HG02981 (cell line): ENCODE measurements around the gene TMEM135.
"Not testable (repeated sequence)": the region's sequence is repeated elsewhere in the genome, so short reads cannot be mapped to it uniquely, and the experiment has no call there.

ENCODE experiments used
- ATAC-seq: cut with Tn5 transposase; IDR thresholded peaks from one replicate; pipeline ENCODE4 v1.9.1; 2021; ENCODE audit warnings: mild to moderate bottlenecking, moderate library complexity; ENCODE audit not compliant: unreplicated experiment

The TMEM135 gene

DNA sequence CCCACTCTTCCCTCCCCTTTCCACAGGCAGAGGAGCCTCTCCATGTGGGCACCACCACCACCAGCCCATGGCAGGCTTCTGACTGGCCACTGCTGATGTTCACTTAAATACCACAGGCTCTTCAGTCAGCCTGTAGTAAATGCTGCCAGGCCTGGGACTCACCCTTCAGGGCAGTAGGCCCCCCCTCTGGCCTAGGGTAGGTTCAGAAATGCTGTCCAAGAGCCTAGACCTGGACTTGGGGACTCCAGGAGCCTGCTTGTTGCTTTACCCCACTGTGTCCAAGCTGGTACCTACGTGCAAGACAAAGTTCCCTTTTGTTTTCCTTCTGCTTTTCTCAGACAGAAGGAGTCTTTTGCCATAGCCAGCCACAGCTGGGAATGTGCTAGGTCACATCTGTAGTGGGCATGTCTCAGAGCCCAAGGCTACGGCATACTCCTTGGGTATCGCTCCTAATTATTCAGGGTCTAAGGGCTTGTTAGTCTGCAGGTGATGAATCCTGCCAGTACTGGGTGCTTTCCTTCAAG, 38.6 kb downstream of the TMEM135 start:
- ATAC-seq, result no peak

DNA sequence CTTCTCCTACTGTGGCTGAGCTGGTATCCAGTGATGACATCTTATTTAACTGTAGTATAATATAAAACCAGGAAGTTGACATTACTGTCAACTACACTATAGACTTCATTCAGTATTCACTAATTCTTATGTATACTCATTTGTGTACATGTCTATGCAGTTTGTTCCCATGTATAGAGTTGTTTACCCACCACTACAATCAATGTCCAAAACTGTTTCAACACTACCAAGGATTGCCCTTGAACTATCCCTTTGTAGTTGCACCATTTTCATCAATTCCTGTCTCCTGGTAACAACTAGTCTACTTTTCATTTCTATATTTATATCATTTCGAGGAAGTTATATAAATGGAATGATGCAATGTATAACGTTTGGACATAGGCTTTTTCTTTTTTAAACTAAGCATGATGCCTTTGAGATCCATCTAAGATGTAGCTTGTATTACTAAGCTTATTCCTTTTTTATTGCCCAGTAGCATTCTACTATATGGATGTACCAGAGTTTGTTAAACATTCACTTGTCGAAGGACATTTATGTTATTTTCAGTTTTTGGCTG, 39.2 kb downstream of the TMEM135 start:
- ATAC-seq, result no peak

DNA sequence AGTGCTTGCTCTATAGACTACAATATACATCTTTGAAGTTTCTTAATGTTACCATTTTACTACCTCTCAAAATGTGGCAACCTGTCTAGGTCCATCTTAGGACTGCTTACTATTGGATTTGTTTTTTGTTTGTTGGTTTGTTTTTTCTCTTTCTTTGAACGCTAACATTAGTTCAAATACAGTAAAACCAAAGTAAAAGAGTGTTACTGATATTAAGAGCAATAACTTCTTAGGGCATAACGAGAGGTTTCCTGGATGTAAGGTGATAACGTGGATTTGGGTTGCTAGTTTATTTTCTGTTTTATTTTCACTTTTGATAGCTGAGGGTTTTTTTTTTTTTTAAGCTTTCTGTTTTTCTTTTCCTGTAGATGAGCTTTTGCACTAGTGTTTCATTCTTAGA, 43.6 kb downstream of the TMEM135 start:
- peak; percentile 59 for ATAC-seq

DNA sequence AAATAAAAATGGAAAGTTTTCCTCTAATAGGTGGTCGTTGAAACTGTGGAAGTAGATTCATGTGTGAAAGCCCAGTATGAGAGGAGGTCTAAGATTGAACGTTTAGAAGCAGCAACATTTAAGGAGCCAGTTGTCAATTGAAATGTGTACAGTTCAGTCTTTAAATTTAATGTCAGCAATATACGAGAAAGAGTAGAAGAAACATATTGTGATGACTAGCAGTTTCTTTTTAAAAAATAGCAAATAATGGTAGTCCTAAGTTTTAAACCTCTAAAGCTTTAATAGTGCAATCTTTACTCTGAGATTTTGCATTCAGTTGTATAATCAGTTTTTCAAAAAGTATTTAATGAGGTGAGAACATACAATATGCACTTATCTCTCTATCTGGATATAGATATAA, 44.9 kb downstream of the TMEM135 start:
- no peak for ATAC-seq

DNA sequence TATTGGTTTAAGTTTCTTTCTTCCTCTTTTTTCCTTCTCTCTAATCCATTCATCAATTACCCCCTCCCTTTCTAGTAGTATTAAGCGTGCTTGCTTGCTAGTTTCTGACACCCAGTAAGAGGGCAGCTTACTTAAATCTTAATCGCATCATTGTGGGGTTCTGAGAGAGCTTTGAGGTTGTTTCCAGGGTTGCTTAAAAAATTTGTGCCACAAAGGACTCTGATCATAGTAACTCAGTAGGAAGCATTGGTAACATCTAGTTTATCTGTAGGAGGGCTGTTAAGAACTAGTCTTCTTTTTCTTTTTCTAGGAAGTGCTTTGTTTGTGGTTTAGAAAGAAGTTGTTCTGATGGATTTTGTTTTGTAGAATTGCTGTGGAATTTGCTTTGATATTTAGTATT, 45.3 kb downstream of the TMEM135 start:
- ATAC-seq, result no peak

DNA sequence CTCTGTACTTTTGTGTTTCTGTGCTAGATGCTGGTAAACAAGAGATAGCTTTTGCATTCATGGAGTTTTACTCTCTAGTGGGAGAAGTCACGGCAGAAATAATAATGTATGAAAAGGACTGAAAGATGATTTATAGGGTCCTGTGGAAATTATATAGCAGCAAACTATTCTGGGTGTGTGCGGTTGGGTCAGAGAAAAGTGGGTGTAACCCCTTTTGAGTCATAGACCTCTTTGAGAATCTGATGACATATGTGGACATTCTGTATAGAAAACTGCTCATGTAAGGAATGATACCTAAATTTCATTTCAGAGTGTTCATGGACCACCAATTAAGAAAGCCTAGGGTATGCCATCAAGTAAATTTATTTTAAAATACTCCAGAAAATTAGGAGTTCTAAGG, 54.4 kb downstream of the TMEM135 start:
- no peak for ATAC-seq

DNA sequence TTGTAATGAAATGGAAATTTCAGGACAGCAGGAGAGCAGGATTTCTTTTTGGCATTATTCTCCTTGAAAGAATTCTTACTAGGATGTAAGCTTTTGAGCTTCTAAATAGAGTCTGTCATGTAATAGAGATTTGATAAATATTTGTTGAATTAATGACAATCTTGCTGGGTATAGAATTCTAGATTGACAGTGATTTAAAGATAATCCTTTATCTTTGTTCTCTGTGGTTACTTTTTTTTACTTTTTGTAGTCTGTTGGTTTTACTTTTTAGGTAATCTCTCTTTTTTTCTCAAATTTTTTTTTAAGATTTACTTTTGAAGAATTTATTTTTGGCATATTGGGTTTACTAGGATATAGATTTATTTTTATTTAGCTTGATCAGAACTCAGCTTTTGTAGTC, 54.8 kb downstream of the TMEM135 start:
- no peak for ATAC-seq

DNA sequence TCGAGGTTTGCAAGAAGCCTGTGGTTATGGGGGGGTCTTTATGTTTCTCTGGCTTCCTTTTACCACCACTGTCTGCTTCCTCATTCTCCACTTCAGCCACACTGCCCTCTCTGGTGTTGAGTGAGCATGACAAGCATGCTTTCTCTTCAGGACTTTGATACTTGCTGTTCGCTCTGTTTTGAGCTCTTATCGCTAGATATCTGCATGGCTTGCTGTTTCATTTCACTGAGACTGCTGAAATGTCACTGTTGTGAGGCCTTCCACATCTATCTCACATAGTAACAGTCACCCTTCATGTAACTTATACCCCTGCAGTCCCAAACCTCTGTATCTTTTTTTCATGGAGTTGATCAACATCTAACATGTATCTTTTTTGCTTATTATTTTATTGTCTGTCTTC, 59.8 kb downstream of the TMEM135 start:
- peak; percentile 98 for ATAC-seq

DNA sequence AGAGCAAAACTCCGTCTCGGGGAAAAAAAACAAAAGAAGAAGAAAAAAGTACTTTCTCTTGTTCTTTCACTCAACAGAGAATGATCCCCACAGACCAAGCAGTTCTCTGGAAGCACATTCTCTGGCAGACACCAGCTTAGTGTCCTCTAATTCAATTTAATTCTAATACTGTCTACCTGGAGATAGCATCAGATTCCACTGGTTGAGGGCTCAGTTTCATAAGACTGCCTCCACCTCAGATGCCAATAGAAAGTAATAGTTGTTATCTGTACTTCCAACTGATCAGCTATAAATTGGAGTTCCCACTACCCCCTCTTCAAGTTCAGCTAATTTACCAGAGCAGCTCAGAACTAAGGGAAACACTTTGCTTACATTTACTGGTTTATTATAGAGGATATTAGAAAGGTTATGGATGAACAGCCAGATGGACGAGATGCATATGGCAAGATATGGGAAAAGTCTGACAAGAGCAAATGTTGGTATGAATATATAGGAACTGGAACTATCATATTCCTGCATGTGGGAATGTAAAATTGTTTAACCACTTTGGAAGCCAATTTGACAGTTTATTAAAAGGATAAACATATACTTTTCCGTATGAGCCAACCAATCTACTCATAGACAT, 64.3 kb downstream of the TMEM135 start:
- ATAC-seq, result no peak

DNA sequence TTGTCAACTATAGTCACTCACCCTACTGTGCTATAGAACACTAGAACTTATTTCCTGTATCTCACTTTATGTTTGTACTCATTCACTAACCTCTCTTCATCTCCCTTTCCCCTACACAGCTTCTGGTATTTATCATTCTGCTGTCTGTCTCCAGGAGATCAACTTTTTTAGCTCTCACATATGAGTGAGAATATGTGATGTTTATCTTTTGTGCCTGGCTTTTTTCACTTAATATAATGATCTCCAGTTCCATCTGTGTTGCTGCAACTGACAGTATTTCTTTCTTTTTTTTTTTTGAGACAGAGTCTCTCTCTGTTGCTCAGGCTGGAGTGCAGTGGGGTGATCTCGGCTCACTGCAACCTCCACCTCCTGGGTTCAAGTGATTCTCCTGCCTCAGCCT, 68.1 kb downstream of the TMEM135 start:
- ATAC-seq, result not testable (repeated sequence)

DNA sequence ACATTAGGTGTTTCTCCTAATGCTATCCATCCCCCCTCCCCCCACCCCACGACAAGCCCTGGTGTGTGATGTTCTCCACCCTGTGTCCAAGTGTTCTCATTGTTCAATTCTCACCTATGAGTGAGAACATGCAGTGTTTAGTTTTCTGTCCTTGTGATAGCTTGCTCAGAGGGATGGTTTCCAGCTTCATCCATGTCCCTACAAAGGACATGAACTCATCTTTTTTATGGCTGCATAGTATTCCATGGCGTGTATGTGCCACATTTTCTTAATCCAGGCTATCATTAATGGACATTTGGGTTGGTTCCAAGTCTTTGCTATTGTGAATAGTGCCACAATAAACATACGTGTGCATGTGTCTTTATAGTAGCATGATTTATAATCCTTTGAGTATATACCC, 69.6 kb downstream of the TMEM135 start:
- not testable (repeated sequence) for ATAC-seq

DNA sequence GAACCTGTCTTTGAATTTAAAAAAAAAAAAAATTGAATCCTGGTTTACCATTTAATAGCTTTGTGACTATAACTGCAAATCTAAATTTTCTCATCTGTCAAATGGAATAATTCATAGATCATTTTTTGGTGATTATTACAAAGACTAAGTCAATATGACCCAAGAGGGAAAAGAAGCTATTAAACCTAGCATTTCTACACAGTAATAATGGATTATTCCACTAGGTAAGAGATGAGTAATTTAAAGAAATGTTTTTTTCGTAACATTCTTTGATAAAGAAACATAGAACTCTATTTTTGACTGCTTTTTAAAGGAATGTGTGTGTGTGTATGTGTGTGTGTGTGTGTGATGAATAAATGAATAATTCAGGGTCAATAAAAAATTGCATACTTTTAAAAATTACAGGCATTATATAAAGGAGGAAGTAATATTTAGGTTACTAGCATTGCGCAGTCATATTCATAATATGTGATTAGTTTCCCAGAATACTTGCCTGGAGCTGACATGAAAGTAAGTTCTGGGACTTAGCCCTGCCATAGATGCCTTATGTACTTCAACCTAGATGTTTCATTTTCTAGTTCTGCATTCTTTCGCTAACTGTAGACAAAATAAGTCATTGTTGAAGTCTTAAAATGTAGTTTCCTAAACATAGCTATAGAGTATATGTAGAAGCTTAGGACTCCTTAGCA, 72.9 kb downstream of the TMEM135 start:
- ATAC-seq, result no peak

DNA sequence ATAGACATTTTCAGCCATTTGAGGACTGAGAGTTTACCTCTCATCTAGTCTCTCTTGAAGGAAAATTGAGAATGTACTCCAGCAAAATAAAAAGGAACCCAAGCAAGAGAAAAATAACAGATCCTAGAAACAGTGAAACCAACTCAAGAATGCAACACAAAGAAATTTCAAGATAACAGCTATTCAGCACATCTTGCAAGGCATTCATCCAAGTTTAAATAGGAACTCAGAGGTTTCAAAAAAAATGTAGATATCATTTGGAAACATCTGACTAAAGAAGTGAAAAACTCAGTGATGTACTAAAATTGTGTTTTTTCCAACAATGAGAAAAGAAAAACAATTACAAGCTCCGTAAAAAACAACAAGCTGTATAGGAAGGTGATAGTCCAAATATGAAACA, 76.4 kb downstream of the TMEM135 start:
- ATAC-seq, result no peak

DNA sequence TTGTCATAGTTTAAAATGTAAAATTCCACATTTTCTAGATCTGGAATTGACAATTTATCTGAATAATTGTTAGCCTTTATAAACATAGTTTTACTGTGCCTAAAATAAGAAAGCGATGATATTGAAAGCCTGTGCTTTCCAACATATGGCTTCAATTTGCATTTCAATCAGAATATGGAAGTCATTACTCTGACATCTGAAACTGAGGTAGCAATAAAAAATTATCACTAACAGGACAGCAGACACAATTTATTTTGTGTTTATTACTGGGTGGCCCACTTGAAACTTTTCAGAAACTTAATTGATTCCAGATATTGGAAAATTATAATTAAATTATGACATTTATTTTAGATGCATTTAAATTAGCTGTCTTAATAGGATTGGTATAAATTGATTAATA, 78.5 kb downstream of the TMEM135 start:
- no peak for ATAC-seq

DNA sequence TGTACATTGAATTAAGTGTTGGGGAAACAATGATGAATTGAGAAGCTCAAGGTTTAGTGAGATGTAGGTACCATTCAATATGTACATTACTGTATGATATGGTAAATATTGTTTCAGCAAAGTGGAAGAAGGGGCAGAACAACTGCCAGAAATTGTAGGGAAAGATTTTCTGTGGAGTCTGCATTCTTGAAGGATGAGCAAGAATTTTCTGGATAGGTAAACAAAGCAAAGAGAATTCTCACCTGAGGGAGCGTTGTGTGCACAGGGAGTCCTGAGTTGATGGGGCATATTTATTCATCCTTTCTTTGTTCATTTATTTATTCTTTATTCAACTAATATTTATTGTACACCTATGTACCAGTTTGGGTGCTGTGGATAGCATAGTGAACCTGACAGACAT, 83.2 kb downstream of the TMEM135 start:
- no peak for ATAC-seq

DNA sequence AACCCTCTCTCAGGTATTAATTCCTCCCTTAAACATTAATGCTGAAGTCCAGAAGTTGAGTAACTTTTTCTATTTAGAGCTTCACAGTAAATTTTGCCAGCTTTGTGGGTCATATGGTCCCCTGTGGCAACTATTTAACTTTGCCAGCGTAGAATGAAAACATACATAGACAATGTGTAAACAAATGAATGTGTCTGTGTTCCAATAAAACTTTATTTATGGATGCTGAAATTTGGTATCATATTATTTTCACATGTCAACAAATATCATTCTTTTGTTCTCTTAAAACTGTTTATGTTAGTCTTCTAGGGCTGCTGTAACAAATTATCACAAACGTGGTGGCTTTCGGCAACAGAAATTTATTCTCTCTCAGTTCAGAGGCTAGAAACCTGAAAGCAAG, 85.1 kb downstream of the TMEM135 start:
- no peak for ATAC-seq

DNA sequence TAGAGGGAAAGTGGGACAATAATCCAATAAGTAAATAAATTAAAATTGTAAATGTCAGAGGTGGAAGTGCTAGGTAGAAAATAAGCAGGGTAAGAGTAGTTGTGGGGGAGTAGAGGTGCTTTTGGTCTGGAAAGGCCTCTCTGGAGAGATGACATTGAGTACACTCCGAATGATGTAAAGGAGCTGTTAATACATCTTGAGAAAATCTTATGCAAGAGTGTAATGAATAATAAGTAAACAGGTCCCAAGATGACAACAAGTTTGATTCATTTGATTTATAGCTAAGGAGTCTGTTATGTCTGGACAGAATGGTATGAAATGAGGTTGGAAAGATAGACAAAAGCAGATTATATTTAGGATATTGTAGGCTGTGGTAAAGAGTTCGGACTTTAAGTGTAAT, 87.5 kb downstream of the TMEM135 start:
- ATAC-seq, result no peak

DNA sequence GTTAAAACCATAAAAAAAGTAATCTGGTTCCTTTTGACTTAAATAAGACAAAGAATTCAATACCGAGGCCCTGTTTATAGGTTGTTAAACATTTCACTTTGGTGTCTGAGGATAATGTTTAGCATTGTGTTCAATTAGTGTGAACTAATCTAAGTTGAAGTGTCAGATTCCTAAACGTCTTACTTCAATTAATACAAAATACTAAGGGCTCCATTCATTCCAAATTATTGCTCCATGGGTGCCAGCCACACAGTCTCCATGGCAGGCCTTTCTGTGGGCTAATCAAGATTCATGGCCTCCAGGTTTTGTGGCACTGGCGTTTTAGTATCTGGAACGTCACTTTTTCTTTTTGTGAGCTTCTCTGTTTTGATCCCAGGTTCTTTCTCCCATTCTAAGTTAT, 89.4 kb downstream of the TMEM135 start:
- ATAC-seq, result no peak

DNA sequence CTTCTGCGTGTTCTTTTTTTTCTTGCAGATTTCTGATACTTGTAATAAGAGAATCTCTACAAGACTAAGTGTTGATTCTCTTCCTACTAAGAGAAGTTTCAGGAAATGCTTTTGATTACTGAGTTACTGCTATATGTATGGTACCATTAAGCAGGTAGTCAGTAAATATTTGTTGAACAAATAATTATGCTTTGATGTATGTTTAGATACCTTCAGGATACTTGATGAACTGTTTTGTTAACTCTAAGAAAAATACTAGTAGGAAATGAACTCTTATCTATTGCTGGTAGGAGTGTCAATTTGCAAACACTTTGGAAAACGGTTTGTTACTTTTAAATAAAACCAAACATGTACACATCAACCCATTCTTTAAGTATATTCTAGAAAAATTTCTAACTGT, 90.6 kb downstream of the TMEM135 start:
- no peak for ATAC-seq

DNA sequence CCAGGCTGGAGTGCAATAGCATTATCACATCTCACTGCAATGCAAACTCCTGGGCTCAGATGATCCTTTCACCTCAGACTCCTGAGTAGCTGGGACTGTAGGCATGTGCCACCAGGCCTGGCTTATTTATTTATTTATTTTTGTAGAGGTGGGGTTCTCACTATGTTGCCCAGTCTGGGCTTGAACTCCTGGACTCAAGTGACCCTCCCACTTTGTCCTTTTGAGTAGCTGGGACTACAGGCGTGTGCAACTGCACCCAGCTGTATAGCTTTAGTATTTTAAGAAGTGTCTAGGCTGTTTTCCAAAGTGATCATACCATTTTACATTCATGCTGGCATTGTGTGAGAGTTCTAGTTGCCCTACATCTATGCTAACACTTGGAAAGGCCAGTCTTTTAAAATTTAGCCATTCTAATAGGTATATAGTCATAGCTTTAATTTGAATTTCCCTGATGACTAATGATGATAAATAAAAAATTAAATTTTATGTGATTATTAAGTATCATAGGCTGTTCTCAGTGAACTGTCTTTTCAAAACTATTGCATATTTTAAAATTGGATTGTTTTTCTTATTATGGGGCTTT, 96.9 kb downstream of the TMEM135 start:
- no peak for ATAC-seq

DNA sequence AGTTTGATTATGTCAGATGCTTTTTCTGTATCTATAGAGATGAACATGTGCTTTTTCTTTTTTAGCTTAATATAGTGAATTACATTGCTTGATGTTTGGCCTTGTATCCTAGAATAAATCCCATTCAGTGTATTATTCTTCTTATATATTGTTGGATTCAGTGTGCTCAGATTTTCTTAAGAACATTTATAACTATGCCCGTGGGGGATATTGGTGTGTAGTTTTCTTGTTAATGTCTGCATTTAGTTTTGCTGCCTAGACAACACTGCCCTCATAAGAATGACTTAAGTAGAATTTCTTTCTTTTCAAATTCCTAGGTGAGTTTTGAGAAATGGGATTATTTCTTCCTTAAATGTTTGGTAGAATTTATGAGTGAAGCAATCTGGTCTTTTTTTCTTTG, 98.5 kb downstream of the TMEM135 start:
- ATAC-seq, result no peak

DNA sequence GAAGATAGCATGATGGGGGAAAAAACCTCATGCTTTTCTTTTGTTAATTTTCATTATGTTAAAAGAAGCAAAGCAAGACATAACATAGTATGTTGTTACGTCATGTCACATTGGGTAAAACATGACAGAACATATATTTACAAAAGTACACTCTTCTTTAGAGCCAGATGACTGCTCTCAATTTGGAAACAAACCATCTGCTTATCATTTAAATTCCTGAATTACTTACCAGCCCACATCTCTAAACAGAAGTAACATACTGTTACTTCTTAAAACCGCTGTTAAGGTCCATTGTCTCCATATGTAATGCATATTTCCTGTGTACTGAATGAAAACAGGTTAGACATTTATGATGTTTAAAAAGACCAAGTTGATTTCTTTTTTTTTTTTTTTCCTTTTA, 100.0 kb downstream of the TMEM135 start:
- no peak for ATAC-seq
